Small intestine (tissue), 7 donors: Measurements from ENCODE around the gene ZEB2. TPM values are rescaled to one million over a fixed set of nuclear protein-coding genes. Genes with fewer than 3 reads are reported as not detected.

Experiments
- DNase-seq, 2 donors: peaks; one replicate each; pipeline versions ENCODE4 v3.0.0 to v3.0.0-alpha.2; 2013
- FAIRE-seq: peaks from 2 replicates; lab custom pipeline; 2012; peaks lifted over from hg19 to GRCh38; lab: Jason Lieb, UNC
- H3K27ac ChIP-seq, 3 donors: one replicate each; pipeline ENCODE4 v1.5.1; 2013; ENCODE audit warnings: low read length in 2 of 3, mild to moderate bottlenecking in 2 of 3, control low read depth in 1 of 3, inconsistent platforms in 1 of 3, low read depth in 1 of 3, moderate library complexity in 1 of 3
- H3K27me3 ChIP-seq, 3 donors: one replicate each; pipeline ENCODE4 v1.6.1; 2013; ENCODE audit warnings: low read length in 3 of 3, inconsistent platforms in 1 of 3; ENCODE audit not compliant: control insufficient read depth in 3 of 3, insufficient read depth in 3 of 3
- H3K36me3 ChIP-seq, 3 donors: one replicate each; pipeline ENCODE4 v1.6.1; 2013; ENCODE audit warnings: low read length in 3 of 3, inconsistent platforms in 1 of 3, low read depth in 1 of 3, mild to moderate bottlenecking in 1 of 3, moderate library complexity in 1 of 3; ENCODE audit not compliant: control insufficient read depth in 3 of 3, insufficient read depth in 2 of 3
- H3K4me1 ChIP-seq, 3 donors: one replicate each; pipeline ENCODE4 v1.6.1; 2013; ENCODE audit warnings: low read length in 2 of 3, inconsistent platforms in 1 of 3, low read depth in 1 of 3, mild to moderate bottlenecking in 1 of 3, moderate library complexity in 1 of 3; ENCODE audit not compliant: control insufficient read depth in 3 of 3, insufficient read depth in 2 of 3
- H3K4me3 ChIP-seq, 3 donors: one replicate each; pipeline ENCODE4 v1.5.1; 2013; ENCODE audit warnings: low read length in 3 of 3, control low read depth in 1 of 3, inconsistent platforms in 1 of 3, low read depth in 1 of 3, mild to moderate bottlenecking in 1 of 3, moderate library complexity in 1 of 3
- H3K9me3 ChIP-seq, 2 donors: one replicate each; pipeline ENCODE4 v1.6.1; 2013; ENCODE audit warnings: low read depth in 1 of 2, low read length in 1 of 2; ENCODE audit not compliant: control insufficient read depth in 2 of 2, insufficient read depth in 1 of 2
- WGBS, 3 donors: extraction: QIAGEN DNeasy Blood & Tissue Kit; methylation state at CpG; one replicate each; pipeline ENCODE4 v1.1.7; 2013; 5-methylcytosine and 5-hydroxymethylcytosine counted together
- polyA plus RNA-seq, 4 donors: library from polyadenylated mRNA; stranded (reverse) in 3 of 4; unstranded in 1 of 4; fragments of 200-250 nt in 3 of 4; fragments of 120-200 nt in 1 of 4; gene quantifications; one replicate each; pipeline versions ENCODE4 v1.2.1 to v1.2.3, GENCODE V29; 2013
- donor health status: healthy with polysubstance abuse.
- donor health status: control.
- donor health status: control.
- donor health status: Bipolar disorder and iron deficiency.
- donor health status: healthy.

Gene ZEB2
- polyA plus RNA-seq, 4 donors = 2.0 to 30.9 (median 15.3) TPM

DNA sequence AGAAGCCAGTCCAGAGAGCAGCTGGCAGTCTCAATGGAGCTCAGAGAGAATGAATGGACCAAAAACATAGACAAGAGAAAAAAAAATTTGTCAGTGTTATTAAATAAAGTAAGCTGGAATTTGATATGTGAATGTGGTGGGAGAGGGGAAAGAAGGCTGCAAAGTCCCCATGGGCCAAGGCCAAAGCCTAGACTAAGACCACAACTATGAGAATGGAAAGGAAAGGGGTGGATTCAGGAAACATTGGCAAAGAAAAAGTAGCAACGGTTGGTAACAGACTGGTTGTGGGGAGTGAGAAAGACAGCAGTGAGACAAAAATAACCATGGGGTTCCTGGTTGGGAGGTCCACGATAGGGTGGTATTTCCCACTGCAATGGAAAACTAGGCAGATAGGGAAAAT is 47.0 kb downstream of the ZEB2 start:
- FAIRE-seq (no peak), DNase-seq (no peak)
- H3K9me3 ChIP-seq = no peaks in the 10 kb centered on the region
- peaks cover 0 to 9% (median 0%) of the 10 kb centered on the region in 3 donors for H3K4me1 ChIP-seq
- H3K27ac ChIP-seq = no peak overlapping the region
- H3K27me3 ChIP-seq = peaks cover 0 to 51% (median 0%) of the 10 kb centered on the region in 3 donors
- WGBS, 3 donors = 50 to 71% (median 62%) methylated on average over 2 of the region's 2 CpGs
- H3K36me3 ChIP-seq = no peaks in the 10 kb centered on the region
- no peak overlapping the region for H3K4me3 ChIP-seq

DNA sequence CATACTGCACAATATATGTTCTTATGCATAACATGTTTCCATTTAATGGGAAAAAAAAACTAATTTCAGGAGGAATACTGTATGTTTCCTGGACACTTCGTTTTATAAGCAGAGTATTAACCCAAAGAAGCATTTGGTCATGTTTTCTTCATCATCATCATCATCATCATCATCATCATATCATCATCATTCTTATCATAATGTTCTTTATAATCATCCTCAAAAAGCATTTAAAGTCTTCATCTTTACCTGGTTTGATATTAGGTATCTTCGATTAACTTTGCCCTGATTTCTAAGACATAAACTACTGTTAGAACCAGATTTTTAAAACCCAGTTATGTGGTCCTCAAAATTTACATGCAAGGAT is 47.9 kb downstream of the ZEB2 start:
- H3K27me3 ChIP-seq = peaks cover 0 to 59% (median 0%) of the 10 kb centered on the region in 3 donors
- peaks cover 0 to 4% (median 0%) of the 10 kb centered on the region in 3 donors for H3K4me1 ChIP-seq
- no peaks in the 10 kb centered on the region for H3K36me3 ChIP-seq
- no peak overlapping the region for H3K4me3 ChIP-seq
- WGBS, 3 donors = 73 to 84% (median 76%) methylated on average over 2 of the region's 2 CpGs
- no peak for FAIRE-seq
- no peaks in the 10 kb centered on the region for H3K9me3 ChIP-seq
- no peak for DNase-seq
- no peak overlapping the region for H3K27ac ChIP-seq

DNA sequence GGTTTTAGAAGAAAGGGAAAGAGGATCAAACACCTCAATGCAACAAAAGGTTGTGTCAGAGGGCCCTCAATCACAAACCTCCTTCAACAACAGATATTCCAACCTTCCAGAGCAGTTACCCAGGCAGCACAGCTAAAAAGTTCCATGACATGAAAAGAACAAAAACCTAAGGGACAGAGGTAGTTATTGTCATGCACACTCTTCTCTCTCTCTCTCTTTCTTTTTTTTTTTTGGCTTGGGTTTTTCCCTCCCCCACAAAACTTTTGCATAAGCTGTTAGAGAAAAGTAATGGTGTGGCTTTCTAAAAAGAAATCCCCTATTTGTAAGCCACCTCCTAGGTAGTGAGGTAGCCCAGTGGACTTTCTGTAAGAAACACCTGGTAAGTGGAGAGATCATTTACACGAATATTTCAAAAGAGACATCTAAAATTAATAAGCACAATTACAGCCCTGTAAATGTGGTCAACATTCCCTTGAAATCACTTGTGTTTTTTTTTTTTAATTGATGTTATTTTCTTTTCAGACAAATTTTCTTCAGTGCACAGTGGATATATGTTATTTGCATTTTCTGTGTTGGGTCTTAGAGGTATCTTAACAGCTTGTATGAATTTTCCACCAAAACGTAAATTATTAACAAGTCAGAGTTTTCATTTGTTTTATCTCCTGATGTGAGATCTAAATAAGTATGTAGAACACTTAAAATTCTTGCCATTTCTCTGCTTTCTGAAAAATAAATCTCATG is 48.4 kb downstream of the ZEB2 start:
- no peaks in the 10 kb centered on the region for H3K36me3 ChIP-seq

DNA sequence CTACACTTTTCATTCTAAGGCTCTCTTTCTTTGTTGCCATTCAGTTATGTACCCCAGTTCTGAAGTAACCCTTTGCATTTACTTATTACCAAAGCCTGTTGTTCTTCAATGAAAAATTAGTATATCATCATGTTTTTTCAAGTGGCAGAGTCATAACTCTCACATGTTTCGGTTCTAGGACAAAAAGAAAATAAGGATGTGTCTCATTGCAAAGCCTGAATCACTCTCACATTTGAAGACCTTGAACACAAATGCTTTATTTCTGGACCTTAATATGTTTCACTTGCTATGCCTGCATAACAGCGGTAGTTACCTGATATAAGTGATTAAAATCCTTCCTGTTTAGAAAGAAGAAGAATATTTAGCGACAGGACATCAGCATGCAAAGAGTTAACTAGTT is 49.1 kb downstream of the ZEB2 start:
- Histone ChIP-seq H3K9me3 (no peaks in the 10 kb centered on the region), H3K4me1 (no peaks in the 10 kb centered on the region), H3K27ac (no peak overlapping the region), H3K4me3 (no peak overlapping the region), H3K27me3 (peaks cover 0 to 60% (median 0%) of the 10 kb centered on the region in 3 donors), H3K36me3 (no peaks in the 10 kb centered on the region)
- DNase-seq (no peak), FAIRE-seq (no peak)
- WGBS, 3 donors = 47 to 60% (median 49%) methylated on average over 3 of the region's 3 CpGs

More for the DNA sequence above, 48.4 kb downstream of the ZEB2 start:
- no peak overlapping the region for H3K27ac ChIP-seq
- no peak for DNase-seq
- no peak overlapping the region for H3K4me3 ChIP-seq
- no peaks in the 10 kb centered on the region for H3K9me3 ChIP-seq
- WGBS, 3 donors = 49 to 54% (median 54%) methylated on average over 2 of the region's 2 CpGs
- peaks cover 0 to 61% (median 0%) of the 10 kb centered on the region in 3 donors for H3K27me3 ChIP-seq
- no peak for FAIRE-seq
- H3K4me1 ChIP-seq = peaks cover 0 to 4% (median 0%) of the 10 kb centered on the region in 3 donors

DNA sequence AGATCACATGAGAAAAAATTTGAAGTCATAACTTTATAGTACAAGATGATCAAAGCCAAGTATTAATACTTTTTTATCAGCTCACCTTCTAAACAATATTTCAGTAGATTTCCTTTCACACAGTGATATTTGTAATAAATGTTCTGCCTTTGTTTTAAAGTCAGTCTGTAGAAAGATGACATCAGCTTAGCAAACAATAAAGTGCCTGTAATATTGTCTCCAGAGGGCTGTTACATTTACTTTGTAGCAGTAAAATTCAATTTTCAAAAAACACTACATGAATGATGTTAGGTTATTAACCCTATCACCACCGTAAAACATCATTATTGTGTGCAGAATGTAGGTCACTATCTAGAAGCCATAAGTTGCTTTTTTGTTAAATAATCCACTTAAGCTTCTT is 49.6 kb downstream of the ZEB2 start:
- peaks cover 0 to 59% (median 0%) of the 10 kb centered on the region in 3 donors for H3K27me3 ChIP-seq

DNA sequence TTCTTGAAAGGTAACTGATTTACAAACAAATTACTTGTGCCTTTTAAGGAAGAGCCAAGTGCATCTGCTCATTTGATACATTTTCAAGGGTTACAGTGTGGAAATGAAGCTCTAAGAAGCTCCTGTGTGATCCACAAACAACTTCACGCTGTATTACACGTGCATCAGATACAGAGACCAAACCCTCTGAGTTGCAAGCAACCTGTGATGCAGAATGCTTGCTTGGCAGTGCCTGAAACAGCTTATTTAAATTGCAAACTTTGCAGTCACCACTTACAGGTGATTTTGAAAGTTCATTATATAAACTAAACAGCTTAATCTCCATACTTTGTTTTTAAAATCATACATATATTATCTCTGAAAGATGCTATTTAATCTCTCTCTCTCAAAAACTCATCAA is 50.1 kb downstream of the ZEB2 start:
- H3K4me1 ChIP-seq = no peaks in the 10 kb centered on the region
- FAIRE-seq = no peak
- no peaks in the 10 kb centered on the region for H3K36me3 ChIP-seq
- no peak overlapping the region for H3K27ac ChIP-seq
- WGBS, 3 donors = 13 to 45% (median 36%) methylated on average over 2 of the region's 2 CpGs
- H3K9me3 ChIP-seq = no peaks in the 10 kb centered on the region
- H3K27me3 ChIP-seq = peaks cover 0 to 60% (median 0%) of the 10 kb centered on the region in 3 donors
- H3K4me3 ChIP-seq = no peak overlapping the region
- no peak for DNase-seq

More for the DNA sequence above, 49.6 kb downstream of the ZEB2 start:
- no peak for DNase-seq
- no peaks in the 10 kb centered on the region for H3K4me1 ChIP-seq
- 15 to 38% (median 21%) methylated on average over 1 of the region's 1 CpG for WGBS, 3 donors
- FAIRE-seq = no peak
- no peak overlapping the region for H3K4me3 ChIP-seq
- H3K9me3 ChIP-seq = no peaks in the 10 kb centered on the region
- H3K27ac ChIP-seq = no peak overlapping the region
- no peaks in the 10 kb centered on the region for H3K36me3 ChIP-seq

DNA sequence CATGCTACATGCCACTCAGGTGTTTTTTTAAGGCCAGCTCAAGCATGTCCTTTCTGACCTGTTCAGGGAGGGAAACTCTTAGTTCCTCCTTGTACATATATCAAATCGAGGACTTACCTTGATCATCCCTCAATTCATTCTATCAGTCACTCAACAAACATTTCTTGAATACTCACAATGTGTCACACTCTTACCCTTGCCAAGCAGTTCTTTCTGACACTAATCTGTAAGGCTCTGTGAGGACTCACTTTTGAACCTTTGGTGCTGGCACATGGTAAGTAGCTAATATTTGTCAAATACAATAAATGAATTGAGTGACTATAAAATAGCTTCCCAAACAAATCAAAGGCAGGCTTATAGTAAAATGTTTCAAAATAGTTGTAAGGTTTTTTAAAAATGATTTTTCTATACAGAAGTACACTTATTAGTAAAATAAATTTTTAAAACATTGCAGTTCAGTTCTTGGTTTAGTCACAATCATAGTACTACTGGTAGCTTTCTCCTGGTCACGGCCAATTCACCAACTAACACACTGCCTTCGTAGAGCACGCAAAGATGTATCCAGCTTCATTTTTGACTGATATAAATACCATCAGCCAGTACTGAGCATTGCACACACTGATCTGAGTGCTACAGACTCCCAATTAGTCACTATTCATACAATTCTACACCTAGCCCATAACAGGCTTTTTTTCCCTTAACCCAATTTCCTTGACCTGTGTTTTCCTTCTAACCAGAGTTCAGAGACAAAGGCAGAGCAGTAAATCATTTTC is 50.9 kb downstream of the ZEB2 start:
- FAIRE-seq = no peak
- H3K36me3 ChIP-seq = no peaks in the 10 kb centered on the region
- no peak for DNase-seq
- H3K9me3 ChIP-seq = no peaks in the 10 kb centered on the region
- H3K4me3 ChIP-seq = no peak overlapping the region
- peaks cover 0 to 59% (median 0%) of the 10 kb centered on the region in 3 donors for H3K27me3 ChIP-seq
- WGBS, 3 donors = 50 to 56% (median 54%) methylated on average over 4 of the region's 4 CpGs
- peak overlapping the region in 1 of 3 donors; percentile 23 for H3K27ac ChIP-seq
- H3K4me1 ChIP-seq = no peaks in the 10 kb centered on the region

DNA sequence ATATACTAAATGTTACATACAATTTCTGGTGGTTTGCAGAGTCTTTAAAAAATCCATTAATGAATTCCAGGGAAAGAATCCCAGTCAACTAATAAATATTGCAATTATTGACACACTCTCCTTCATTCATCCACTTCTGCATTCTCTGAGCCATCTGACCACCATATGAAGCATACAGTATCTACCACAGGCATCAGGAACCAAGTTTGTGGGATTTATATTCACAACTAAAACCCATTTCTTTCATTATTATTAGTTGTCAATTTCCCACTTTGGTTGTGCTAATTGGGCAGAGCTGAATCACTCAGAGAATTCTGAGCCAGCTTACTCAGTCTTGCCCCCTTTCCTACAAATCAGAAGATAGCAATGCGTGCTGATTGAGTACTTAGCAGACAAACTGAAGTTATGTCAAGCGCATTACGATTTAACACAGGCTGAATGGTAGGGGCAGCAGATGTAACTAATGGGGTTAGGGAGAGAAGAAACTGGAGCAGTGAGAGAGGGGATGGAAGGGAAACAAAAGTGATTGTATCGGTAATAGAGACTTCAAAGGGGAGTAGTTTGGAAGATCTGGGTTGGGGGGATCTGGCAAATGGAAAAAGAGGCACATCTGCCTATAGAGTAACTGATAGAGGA is 52.3 kb downstream of the ZEB2 start:
- FAIRE-seq (no peak), DNase-seq (no peak)
- no peak overlapping the region for H3K4me3 ChIP-seq
- H3K9me3 ChIP-seq = no peaks in the 10 kb centered on the region
- no peaks in the 10 kb centered on the region for H3K4me1 ChIP-seq
- 45 to 64% (median 57%) methylated on average over 4 of the region's 4 CpGs for WGBS, 3 donors
- H3K36me3 ChIP-seq = no peaks in the 10 kb centered on the region
- H3K27me3 ChIP-seq = peaks cover 0 to 61% (median 0%) of the 10 kb centered on the region in 3 donors
- no peak overlapping the region for H3K27ac ChIP-seq
